NCI-H2029 (cell line): ENCODE measurements around the gene ELN.
"Not testable (repeated sequence)": the region's sequence is repeated elsewhere in the genome, so short reads cannot be mapped to it uniquely, and the experiment has no call there.

ENCODE experiments used
- DNase-seq: peaks from one replicate; lab custom pipeline; 2025; lab: John Stamatoyannopoulos, UW

Gene ELN

GRCh38 chr7:74042746-74043522 is 15.0 kb downstream of the ELN start:
- DNase-seq: no peak

DNA sequence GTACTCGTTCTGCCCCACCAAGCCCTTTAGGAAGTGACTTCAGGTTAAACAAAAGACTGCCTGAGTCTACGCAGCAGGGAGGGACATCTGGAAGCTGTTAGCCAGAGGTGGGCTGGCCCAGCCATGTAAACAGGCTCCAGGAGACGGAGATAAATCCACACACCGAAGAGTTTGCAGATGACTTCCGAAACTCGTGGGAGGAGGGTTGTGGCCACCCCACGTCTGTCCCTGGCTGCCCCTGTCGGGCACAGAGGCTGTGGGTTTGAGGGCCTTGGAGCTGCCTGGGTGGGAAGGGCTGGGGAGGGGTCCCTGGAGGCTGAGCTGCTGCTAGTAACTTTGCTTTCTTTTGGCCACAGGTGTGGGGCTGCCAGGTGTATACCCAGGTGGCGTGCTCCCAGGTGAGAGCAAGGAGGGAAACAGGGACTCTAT is 15.6 kb downstream of the ELN start:
- no peak for DNase-seq

GRCh38 chr7:74044366-74045350 is 16.7 kb downstream of the ELN start:
- no peak for DNase-seq

- not testable (repeated sequence) for DNase-seq
Measured at GRCh38 chr7:74046581-74046980, 18.6 kb downstream of the ELN start.

DNA sequence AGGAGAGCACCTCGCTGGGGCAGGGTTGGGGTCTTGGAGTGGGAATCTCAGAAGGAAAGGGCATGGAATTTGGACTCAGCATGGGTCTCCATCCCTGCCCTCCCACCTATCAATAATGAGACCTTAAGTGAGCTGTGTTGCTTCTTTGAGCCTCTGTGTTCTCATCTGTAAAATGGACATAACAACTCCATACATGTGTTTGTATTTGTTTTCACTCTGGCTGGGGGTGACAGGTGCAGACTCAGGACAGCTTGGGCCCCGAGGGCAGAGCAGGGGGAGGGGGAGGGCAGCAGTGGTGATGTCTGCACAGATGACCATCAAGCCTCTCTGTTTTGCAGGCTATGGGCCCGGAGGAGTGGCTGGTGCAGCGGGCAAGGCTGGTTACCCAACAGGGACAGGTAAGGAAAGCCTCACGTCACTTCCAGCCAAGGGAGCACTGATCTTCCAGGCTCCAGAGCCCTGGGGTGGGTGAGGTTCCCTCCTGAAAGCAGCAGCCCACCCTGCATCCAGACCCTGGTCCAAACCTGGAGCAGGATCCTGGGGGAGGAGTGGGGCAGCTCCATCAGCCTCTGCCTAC is 19.9 kb downstream of the ELN start:
- DNase-seq: no peak

- DNase-seq: no peak
Measured at GRCh38 chr7:74048999-74049599, 21.1 kb downstream of the ELN start.

DNA sequence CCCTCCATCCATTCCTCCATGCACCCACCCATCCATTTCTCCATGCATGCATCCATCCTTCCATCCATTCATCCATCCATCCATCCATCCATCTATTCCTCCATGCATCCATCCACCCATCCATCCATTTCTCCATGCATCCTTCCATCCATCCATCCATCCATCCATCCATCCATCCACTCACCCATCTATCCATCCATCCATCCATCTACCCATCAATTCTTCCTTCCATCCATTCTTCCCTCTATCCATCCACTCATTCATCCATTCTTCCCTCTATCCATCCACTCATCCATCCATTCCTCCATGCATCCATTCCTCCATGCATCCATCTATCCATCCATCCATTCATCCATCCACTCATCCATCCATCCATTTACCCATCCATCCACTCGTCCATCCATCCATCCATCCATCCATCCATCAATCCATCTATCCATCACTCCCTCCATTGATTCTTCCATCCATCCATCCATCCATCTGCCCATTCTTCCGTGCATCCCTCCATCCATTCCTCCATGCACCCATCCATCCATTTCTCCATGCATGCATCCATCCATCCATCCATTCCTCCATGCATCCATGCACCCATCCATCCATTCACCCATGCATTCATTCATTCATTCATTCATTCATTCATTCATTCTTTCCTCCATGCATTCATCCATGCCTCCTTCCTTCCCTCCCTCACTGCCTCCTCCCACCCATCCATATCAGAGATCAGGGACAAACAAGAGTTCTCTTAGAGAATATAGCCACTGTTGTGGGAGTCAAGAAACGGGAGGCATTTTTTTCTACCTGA is 22.2 kb downstream of the ELN start:
- no peak for DNase-seq

GRCh38 chr7:74051193-74051592 is 23.2 kb downstream of the ELN start:
- DNase-seq: no peak

GRCh38 chr7:74051629-74052410 is 23.8 kb downstream of the ELN start:
- DNase-seq: peak; percentile 52

DNA sequence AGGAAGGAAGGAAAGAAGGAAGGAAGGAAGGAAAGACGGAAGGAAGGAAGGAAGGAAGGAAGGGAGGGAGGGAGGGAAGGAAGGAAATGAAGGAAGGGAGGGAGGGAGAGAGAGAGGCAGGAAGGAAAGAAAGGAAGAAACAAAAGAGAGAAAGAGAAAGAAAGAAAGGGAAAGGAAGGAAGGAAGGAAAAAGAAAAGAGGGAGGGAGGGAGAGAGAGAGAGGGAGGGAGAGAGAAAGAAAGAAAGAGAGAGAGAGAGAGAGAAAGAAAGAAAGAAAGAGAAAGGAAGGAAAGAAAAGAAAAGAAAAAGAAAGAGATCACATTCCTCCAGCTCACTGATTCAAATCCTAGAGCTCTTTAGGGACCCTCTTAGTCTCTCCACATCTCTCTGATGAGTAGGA is 24.7 kb downstream of the ELN start:
- no peak for DNase-seq

- no peak for DNase-seq
Measured at GRCh38 chr7:74053589-74054186, 25.7 kb downstream of the ELN start.

DNA sequence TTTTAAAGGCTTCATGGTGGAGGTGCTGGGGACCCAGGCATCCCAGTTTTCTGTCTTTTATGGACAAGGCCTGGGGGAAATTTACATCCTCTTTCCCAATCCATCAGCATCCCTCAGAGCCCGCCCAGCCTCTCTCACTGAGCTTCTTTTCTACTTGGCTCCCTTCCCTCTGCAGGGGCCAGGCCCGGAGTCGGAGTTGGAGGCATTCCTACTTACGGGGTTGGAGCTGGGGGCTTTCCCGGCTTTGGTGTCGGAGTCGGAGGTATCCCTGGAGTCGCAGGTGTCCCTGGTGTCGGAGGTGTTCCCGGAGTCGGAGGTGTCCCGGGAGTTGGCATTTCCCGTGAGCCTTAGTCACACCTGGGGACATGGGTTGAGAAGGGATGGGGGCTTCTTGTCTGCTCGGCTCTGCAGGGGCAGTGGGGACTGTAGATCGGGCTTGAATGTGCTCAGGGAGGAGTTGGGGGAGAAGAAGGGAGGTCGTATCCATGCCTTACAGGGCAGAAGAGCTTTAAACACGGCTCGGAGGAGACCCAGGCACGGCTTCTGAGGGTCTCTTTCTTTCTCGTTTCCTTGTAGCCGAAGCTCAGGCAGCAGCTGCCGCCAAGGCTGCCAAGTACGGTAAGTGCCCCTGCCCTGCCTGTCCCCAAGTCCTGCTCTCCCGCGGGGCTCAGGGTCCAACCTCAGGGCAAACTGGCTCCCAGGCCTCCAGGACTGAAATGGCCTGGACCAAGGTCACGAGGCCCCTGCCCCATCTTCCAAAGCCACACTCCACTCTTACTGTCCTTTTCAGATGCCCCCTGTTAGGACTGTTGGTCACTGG is 28.3 kb downstream of the ELN start:
- DNase-seq: no peak

- DNase-seq: no peak
Measured at GRCh38 chr7:74057216-74057925, 29.4 kb downstream of the ELN start.

DNA sequence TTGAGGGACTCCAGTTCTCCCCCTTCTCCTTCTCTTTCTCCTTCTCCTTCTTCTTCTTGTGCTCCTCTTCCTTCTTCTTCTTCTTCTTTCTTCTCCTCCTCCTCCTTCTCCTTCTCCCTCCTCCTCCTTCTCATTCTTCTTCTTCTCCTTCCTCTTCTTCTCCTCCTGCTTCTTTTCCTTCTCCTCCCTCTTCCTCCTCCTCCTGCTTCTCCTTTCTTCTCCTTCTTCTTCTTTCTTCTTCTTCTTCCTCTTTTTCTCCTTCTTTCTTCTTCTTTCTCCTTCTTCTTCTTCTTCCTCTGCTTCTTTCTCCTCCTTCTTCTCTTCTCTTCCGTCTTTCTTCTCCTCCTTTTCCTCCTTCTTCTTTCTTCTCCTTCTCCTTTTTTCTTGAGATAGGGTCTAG is 30.0 kb downstream of the ELN start:
- no peak for DNase-seq

DNA sequence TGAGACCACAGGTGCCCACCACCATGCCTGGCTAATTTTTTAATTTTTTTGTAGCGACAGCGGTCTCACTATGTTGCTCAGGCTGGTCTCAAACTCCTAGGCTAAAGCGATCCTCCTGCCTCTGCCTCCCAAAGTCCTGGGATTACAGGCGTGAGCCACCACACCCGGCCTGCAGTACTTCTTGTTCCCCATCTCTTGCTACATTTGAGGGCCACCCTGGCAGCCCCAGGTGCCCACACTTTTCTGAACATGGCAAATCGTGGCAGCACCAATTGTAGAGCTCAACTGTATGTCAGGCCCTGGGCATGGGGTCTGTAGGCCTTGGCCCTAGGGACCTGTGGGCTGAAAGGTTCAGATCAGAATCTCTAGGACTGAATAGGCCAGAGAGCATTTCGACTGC is 30.5 kb downstream of the ELN start:
- no peak for DNase-seq

DNA sequence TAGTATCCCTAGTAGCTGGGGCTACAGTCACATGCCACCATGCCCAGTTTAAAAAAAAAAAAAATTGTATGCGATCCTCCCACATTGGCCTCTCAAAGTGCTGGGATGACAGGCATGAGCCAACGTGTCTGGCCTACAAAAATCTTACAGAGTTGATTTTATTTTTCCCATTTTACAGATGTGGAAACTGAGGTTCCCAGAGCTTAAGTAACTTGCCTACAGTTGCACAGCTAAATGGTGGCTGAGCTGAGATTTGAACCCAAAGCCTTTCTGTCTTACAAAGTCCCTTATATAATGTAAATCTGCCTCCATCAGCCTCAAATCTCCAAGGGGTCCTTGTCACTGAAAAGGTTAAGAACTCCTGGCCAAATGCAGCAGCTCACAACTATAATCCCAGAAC is 31.1 kb downstream of the ELN start:
- DNase-seq: no peak

- peak; percentile 79 for DNase-seq
Measured at GRCh38 chr7:74059681-74060588, 32.0 kb downstream of the ELN start.
